GM10248 (cell line): ENCODE data around the gene PHKA1.
"Not testable (repeated sequence)": the region's sequence is repeated elsewhere in the genome, so short reads cannot be mapped to it uniquely, and the experiment has no call there.

Source experiments
- CTCF ChIA-PET: fragments of 300-600 bp; sonication (Branson Sonifier 250); formaldehyde crosslinking; extraction: SDS; loops from one replicate; lab custom pipeline; 2021; ENCODE audit warnings: antibody characterized with exemption; lab: Yijun Ruan, JAX
- POLR2A ChIA-PET: fragments of 350-650 bp; sonication (Branson Sonifier 250); formaldehyde crosslinking; extraction: SDS; loops from one replicate; lab custom pipeline; 2020; ENCODE audit warnings: antibody characterized with exemption; lab: Yijun Ruan, JAX
- DNase-seq: peaks from one replicate; pipeline ENCODE4 v3.0.0; 2012; ENCODE audit errors: extremely low spot score
- CTCF ChIP-seq: IDR thresholded peaks from 2 replicates; pipeline ENCODE4 v1.5.1; 2012; ENCODE audit warnings: mild to moderate bottlenecking, low read depth; ENCODE audit errors: extremely low read depth, missing control alignments, control extremely low read depth

PHKA1 gene

GRCh38 chrX:72693477-72693876 lies 20.6 kb downstream of the PHKA1 start:
- ChIA-PET CTCF (no interaction called here), POLR2A (no interaction called here)
- no peak for DNase-seq
- no peak for TF ChIP-seq CTCF

GRCh38 chrX:72687396-72687795 lies 26.7 kb downstream of the PHKA1 start:
- ChIA-PET CTCF (no interaction called here), POLR2A (no interaction called here)
- no peak for TF ChIP-seq CTCF
- DNase-seq, result no peak

- no peak for DNase-seq
- POLR2A ChIA-PET, result no interaction called here
Measured at GRCh38 chrX:72685810-72686456, 28.2 kb downstream of the PHKA1 start.

GRCh38 chrX:72685018-72685417 lies 29.1 kb downstream of the PHKA1 start:
- no peak for TF ChIP-seq CTCF
- CTCF ChIA-PET, result interaction anchor here (1.7 kb wide), 1 partner anchor 19 kb away, joined by 4 read pairs; no protein-coding TSS in a partner anchor
- POLR2A ChIA-PET, result no interaction called here
- no peak for DNase-seq

More at GRCh38 chrX:72685810-72686456, 28.2 kb downstream of the PHKA1 start:
- no peak for TF ChIP-seq CTCF
- CTCF ChIA-PET, result interaction anchor here (1.7 kb wide), 1 partner anchor 20 kb away, joined by 4 read pairs; no protein-coding TSS in a partner anchor

GRCh38 chrX:72683631-72684030 lies 30.5 kb downstream of the PHKA1 start:
- CTCF ChIA-PET, result no interaction called here
- TF ChIP-seq CTCF, result no peak
- no peak for DNase-seq
- POLR2A ChIA-PET, result no interaction called here

GRCh38 chrX:72676465-72676864 lies 37.6 kb downstream of the PHKA1 start:
- ChIA-PET CTCF (no interaction called here), POLR2A (no interaction called here)

GRCh38 chrX:72673951-72674350 lies 40.2 kb downstream of the PHKA1 start:
- POLR2A ChIA-PET, DNase-seq, CTCF ChIA-PET: not testable (repeated sequence)

More at GRCh38 chrX:72676465-72676864, 37.6 kb downstream of the PHKA1 start:
- DNase-seq, result no peak
- no peak for TF ChIP-seq CTCF

- POLR2A ChIA-PET, result not testable (repeated sequence)
Measured at GRCh38 chrX:72669508-72669907, 44.6 kb downstream of the PHKA1 start.

More at GRCh38 chrX:72669508-72669907, 44.6 kb downstream of the PHKA1 start:
- DNase-seq, CTCF ChIA-PET: not testable (repeated sequence)
